ENCODE data around the gene PDAP1.

Gene PDAP1

DNA sequence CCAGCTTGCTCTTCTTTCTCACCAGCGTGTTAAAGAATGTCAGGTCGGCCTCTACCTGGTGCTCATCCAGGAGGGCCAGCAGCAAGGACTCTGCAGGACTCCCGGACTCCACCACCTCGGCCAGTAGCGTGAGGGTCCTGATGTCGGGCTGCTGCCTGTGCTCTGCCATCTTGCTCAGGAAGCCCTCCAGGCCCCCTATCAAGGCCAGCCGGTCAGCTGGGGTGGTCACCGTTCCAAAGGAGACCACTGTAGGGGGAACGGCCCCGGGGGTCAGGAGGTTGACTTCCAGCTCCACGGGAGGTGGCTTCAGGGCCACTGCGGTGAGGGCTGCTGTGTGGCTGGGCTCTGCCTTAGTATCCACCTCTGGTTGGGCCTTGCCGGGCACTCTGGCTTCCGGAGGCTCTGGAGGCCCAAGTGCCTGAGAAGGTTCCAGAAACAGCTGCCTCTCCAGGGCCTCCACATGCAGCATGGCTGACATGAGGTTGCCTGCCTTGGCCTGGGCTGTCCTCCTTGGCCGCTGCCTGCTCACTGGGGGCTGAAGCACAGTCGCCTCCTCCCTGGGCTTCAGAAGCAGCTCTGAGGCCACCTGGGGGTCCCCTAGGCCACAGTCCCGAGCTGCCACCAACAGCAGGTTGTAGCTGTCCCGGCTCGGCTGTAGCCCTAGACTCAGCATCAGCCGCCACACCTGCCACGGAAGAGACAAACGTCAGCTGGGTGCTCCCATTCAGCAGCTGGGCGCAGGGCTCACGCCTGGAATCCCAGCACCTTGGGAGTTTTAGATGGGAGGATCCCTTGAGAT, 16.7 kb upstream of the PDAP1 start:
- no peak for DNase-seq

DNA sequence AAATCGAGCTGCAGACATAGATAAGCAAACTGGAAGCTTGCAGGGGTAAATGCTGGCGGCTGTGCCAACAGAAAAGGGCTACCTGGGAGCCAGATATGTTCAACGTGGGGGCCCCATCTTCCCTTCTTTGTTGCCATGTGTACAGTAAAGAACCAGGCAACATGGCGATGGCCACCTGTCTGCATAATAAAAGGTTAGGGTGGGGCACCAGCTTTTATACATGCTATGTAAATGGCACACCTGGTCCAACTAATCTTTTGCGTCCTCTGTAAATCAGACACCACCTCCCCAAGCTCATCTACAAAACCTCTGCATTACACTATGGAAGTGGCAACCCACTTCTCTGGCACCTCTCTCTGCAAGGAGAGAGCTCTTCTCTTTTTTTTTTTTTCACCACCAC, 14.2 kb upstream of the PDAP1 start:
- no peak for DNase-seq

DNA sequence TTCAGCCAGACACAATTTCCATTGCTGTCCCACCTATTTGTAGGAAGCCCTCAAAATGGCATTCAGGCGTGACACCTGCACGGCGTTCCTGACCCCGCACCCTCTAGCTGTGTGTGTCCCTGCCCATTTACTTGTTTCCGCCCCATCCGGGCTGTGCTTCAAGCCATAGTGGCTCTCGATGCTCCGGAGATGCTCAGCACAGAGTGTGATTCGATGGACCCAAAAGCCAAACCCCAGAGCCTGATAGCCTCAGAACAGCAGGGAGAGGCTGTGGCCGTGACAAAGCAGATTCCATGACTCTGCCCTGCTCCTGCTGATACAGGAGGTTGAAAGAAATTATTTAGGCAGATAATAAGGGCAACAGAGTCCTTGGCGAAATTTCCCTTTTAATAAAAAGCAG, 13.8 kb upstream of the PDAP1 start:
- no peak for DNase-seq

DNA sequence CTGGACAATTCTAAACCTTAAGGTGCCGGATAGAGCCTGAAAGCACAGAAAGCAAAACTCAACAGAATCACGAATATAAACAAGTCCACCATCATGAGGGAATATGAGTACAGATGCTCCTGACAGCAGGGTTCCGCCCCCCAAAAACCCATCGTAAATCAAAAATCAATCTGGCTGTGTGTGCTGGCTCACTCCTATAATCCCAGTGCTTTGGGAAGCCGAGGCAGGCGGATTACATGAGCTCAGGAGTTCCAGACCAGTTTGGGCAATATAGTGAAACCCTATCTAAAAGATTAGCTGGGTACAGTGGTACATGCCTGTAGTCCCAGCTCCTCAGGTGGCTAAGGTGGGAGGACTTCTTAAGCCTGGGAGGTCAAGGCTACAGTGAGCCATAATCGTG, 12.6 kb upstream of the PDAP1 start:
- DNase-seq: no peak

DNA sequence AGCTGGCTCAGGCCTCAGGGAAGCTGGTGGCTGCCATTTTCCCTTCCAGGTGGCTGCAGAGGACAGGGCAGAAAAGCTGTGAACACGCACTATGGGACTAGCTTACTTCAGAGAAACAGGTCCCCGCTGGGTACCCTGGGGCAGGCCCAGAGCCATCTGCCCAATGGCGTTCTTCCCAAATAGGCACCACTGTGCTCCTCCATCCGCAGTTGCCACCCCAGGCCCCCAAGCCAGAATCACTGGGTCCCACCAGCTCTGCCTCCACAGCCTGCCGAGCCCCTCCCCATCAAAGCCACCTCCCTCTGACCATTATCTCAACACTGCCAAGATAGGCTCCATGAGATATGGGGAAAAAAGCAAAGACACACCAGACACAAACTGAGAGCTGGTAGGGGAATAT, 11.8 kb upstream of the PDAP1 start:
- no peak for DNase-seq

DNA sequence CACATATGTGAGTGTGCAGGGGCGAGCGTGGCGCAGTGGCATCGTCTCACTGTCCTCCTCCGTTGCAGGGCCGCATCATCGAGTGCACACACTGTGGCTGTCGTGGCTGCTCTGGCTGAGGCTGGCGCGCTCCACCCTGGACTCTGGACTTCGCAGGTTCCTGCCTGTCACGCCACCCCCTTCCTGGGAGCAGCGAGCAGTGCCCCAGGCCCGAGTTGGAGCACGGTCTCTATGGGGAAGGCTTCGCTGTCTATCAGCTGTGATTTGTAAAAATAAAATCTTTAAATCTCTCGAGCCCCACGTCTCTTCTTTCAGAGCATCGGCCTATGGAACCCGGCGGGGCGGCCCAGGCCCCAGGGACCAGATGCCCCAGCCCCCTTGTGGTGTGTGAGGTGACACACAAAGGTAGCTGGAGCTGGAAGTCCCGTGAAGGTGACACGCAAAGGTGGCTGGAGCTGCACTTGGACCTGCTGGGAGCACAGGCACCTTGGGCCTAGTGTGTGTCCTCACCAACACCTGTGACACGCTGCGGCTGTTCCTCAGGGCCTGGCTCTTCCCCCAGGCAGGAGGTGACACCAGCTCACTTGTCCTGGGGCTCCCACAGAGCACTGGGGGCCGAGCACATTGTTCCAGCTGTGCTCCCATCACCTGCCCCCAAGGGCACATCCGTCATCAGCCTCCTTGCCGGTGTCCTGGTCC, 11.1 kb upstream of the PDAP1 start:
- no peak for DNase-seq

DNA sequence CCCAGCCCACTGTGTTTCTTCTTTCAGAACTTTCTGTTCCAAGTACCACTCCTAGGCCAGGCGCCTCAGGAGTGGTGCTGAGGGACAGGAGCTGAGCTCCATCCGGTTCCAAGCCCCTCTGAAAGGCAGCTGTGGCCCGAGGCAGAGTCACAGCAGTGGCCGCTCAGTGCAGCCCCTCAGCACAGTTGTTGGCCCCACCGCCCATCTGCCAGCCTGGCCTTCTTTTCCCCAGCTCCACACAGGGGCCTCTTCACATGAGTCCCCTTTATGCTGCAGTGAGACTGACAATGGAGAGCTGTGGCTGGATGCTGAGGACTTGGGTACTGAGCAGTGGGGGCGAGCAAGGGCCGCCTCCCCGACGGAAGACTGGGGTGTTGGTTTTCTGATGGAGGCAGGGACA, 9.9 kb upstream of the PDAP1 start:
- no peak for DNase-seq

DNA sequence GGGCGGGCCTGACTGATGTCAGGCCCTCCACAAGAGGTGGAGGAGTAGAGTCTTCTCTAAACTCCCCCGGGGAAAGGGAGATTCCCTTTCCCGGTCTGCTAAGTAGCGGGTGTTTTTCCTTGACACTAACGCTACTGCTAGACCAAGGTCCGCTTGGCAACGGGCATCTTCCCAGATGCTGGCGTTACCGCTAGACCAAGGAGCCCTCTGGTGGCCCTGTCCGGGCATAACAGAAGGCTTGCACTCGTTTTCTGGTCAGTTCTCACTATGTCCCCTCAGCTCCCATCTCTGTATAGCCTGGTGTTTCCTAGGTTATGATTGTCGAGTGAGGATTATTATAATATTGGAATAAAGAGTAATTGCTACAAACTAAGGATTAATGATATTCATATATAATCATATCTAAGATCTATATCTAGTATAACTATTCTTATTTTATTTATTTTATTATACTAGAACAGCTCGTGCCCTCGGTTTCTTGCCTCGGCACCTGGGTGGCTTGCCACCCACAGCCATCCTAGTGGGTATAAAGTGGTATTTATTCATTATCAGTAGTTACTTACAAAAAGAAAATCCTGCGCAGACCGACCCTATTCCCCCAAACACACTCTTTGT, 7.2 kb upstream of the PDAP1 start:
- DNase-seq: peak; percentile 46

DNA sequence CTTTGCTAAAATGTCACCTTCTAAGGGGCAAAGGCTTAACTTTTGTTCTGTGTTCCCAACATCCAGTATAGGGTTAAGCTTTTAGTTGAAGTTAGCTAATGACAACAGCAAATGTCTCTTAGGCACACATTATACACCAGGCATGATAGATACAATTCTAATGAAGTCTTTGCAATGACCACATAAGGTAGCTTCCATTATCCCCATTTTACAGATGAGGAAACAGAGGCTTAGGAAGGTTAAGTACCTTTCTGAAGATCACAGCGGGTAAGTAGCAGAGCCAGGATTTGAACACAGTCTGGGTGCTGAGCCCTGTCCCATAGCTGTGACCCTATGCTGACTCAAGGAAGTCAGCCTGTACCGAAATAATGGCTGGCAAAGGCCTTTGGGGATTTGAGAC, 2.2 kb upstream of the PDAP1 start:
- DNase-seq: no peak

DNA sequence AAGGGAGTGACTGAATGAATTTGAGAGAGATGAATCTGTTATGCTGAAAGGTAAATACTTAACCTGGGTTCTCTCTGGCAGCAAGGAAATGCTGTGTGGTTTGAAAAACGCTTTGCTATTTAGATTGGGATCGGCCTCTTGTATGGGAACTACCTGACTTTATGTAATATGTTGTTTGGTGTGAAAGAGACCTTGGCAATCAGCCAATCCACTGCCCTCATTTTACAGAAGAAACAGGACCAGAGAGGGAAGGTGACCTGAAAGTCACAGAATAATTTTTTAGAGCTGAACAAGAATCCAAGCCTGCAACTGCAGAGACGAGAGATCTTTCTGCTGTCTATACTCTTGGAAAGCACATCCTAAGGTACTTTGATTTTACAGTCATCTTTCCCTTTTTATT, 1.4 kb upstream of the PDAP1 start:
- DNase-seq: no peak

DNA sequence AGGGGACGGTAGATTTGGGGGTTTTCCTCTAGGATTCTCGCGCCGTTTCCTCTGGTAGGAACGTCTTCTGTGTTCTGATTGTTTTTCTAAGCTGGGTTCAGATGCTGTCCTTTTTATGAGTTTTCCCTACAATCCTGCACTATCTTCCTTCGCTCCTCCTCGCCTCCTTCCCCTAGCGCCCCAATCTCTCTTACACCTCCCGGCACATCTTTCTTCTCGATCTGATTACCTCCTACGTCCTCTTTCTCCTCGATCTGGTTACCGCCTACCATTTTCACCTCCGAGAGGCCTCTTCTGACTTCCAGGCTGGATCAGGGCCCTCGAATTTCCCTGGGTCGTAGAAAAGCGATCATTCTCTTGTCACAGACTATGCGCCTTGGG, 785 bp upstream of the PDAP1 start:
- DNase-seq: no peak

DNA sequence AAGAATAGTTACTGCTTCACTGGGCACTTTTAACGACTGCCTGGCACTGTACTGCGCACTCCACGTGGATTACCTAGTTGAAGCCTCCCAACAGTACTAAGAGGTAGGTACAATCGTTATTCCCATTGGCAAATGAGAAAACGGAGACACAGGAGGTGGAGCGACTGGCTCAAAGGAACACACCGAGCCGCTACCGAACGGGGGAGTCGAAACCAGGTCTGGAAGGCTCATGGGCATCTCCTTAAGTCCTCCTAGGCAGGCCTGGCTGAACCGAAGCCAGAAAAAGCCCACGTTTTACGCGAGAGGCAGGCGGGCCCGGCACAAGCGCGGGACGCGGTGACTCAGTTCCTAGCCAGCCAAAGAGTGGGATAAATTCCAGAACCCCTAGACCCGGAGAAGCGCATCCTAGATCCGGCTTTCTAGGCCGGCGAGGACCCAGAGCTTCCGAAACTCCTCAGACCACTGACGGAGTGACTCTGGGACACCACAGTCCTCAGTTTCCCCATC, 472 bp downstream of the PDAP1 start:
- DNase-seq: peak; percentile 71

DNA sequence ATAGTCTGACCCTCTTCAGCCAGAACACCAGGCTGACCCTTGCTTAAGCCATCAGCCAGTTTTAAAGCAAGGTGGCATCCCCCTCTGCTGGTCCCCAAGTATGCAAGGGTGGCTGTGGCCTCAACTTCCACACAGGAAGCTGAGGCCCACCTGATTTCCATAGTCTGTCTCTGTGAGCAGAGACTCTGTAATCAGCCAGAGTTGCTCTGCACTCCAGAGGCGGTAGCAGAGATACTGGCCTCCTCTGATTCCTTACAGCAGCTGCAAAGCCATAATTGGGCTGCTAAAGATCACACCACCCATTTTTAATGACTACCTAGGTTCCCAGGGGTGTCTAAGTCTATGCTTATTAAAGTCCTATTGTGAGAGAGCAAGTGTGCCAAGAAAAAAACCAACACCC, 1.8 kb downstream of the PDAP1 start:
- no peak for DNase-seq

DNA sequence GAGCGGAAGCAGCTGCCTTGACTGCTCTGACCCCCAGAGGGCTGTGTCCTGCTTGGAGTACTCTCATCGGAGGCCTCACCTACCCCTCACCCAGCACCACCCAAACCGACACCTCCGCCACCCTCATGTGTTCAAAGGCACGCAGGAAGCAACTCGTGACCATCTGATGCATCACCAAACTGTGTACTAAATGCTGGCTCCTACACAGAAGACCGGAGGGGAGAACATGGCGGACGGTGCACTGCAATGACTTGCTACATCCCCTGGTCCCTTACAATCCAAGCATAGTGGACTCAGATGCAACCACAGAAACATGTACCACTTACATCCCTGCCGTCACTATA, 3.4 kb downstream of the PDAP1 start:
- DNase-seq: no peak

DNA sequence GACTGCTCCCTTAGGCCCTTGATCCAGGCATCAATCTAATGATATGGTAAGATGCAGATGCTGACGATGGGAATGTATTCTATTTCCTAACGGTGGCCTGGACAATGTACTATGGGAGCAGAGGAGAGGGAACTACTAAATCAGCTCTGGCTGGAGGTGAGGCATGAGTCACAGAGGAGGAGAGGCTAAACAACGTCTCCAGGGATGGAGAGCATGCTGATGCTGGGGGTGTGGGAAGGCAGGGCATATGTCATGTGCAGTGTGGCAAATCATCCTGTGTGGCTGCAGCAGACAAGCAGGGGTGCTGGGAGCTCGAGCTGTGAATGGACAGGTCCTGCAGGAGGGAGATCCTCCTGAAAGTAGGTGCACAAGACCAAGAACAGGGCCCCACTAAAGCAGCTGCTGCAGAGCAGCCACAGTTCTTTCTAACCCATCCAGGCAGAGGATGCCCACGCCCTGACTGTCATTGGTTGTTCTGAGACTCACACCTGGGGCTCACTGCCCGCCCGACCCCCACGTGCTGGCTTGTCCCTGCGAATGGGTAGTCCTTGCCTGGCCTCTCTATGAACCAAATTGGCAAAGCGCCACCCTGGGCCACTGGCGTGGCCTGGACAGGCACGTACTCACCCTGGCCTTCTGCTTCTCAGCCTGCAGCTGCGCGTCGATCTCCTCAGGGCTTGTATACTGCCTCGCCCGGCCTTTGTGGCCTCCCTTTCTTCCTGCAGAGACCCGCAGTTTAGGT, 4.0 kb downstream of the PDAP1 start:
- no peak for DNase-seq

DNA sequence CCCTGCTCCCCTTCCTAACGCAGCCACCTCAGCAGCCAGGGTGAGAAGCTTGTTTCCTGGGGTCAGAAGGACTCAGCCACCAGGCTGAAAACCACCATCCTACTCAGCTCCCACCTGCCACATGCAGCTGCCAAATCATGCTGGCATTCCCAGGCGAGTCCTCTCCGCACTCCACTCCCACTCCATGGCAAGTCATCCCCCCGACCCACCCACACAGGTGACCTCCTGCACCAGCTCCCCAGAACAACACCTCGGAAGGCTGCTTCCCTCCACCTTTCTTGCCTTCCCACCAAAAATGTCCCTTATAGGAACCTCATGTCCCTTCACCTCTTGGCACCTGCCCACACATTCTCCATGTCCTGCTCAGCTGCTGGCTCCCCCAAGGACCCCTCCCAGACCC, 4.6 kb downstream of the PDAP1 start:
- no peak for DNase-seq

DNA sequence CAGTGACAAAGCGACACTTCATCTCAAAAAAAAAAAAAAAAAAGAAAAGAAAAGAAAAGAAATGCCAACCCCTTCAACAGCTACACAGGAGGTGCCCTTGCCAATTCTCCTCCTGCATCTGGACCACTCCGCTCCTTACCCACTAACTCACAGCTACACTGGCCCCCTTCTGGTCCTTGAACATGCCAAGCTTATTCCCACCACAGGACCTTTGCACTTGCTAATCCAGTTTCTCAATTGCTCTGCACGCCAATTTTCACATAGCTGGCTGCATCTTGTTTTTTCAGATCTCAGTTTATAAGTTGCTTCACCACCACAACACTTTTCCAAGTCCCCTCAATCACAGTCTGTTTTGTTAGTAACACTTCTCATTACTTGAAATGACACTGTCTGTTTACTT, 5.5 kb downstream of the PDAP1 start:
- DNase-seq: no peak

DNA sequence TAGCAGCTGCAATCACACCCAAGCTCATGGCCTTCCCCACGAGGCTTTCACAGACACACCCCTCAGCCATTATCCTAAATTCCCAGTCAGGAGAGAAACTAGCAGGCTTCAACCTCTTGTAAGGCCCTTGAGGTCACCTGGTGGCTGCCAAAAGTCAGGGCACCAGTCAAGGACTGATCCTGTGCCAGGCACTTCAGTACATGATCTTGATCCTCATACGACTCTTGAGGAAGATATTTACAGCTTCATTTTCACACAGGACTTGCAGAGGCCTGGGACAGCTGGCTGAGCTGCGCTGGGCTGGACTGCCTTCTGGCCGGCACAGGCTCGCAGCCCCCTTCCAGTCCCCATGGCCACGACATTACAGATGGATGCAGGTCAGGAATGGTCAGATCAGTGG, 8.8 kb downstream of the PDAP1 start:
- DNase-seq: no peak

DNA sequence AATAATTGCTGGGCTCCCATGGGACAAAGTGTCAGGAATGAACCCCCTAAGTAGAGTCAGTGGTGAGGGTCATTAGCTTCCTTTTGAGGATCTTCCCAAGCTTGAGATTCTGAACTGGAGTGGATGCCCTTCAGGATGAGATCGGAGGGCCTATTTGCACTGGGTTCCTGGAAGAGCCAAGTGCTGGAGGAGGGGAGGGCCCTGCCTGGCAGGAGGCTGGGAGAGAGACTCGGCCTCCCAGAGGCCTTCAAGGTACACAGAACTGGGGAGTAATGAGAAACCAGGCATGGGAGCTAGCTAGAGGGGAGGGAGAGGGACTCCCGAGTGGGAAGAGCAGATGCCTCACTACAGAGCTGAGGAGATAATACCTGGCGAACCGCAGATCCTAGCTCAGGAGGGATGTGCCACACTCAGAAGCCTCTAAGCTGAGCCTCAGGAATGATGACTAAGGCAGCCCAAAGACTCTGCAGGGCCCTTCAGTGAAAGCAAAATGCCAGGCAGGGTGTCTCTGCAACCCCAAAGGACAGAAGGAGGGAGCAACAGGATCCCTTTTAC, 9.4 kb downstream of the PDAP1 start:
- no peak for DNase-seq

DNA sequence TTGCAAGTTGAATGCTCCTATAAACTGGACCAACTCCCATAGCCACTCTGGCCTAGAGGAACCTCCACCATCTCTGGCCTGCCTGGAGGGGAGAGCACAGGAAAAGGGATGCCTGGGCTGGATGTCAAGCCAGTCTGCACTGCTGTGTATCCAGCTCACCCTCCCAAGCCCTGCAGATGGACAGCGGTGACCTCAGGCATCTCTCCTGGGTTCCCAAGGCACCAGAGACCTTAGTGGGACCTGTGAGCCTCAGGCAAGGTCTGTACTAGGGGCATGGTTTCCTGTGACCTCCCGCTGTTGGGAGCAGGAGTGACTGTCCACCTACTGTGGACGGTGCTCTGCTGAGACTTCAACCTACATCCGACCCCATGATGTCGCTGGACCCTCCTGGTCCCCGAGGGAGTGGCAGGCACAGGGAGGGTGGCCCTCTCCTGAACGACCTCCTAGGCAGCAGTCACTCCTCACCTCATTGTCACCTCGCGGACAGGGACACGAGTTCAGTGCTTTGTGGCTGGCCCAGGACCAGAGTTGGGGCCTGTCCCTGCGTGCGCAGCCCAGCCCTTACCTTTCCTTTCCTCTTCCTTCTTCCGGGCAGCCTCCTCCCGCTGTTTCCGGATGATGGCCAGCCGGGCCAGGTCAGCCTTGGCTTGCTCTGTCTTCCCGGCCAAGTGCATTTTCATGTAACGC, 11.0 kb downstream of the PDAP1 start:
- no peak for DNase-seq

DNA sequence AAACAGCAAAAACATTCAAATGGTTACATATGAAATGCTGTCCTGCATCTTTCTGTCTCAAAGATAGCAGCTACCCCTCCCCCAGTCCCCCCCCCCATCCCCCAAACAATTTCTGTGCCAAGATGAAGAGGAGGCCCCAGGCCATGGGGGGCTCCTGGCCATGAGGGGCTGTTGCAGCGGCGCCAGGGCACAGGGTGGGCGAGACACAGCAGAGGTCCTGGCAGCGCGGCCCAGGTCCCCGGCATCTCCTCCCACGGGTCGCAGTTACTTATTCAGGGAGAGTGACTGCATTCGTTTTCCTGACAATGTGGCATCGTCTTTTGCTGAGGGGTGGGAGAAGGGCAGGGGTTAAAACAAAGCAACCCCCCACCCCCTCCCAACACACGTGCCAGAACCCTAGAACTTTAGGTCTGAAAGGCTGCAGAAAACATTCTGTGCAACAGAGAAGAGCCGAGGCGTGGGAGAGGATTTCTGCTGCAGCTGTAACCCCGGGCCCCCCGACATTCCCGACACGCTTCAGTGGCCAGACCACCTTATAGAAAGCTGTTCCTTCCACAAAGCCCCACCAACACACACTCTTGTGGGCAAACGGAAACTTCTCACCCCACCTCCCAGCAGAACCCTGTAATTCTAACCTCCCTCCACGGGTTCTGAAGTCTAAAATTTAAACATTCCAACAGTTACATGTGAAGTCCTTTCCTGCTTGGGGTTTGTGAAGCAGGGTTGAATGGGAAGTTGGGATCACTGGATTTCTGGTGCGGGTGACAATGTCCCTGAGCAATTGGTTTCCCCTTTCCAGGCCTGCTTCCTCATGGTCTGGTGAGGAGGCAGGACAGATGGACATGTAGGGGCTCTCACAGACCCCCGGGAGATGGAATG, 11.7 kb downstream of the PDAP1 start:
- no peak for DNase-seq

Measured in HCEC 1CT (cell line).